GM21390 (cell line): ENCODE measurements around the gene CCDC102A.
"Not testable (repeated sequence)": the region's sequence is repeated elsewhere in the genome, so short reads cannot be mapped to it uniquely, and the experiment has no call there.

Experiments used
- ATAC-seq: cut with Tn5 transposase; IDR thresholded peaks from one replicate; pipeline ENCODE4 v1.9.1; 2021; ENCODE audit not compliant: unreplicated experiment

Gene CCDC102A

DNA sequence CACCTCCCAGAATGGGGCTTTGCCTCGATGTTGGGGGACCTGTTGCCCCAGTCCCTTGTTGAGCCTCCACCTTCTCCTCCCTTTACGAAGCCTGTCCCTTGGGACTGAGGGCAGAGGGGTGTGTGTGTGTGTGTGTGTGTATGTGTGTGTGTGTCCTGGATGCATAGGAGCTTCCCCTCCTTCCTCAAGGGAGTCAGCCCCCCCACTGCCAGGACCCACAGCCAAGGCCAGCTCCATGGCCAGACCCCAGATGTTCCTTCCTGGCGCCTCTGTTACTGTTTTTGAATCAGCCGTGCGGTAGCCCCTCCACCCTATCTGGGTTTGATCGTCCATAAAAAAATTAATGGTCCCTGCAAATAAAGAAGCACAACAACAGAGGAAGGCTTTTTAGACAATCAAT is 32.4 kb downstream of the CCDC102A start:
- ATAC-seq, result no peak

GRCh38 chr16:57503366-57503765 is 33.0 kb downstream of the CCDC102A start:
- ATAC-seq, result no peak

- ATAC-seq, result no peak
Measured at GRCh38 chr16:57502048-57502775, 34.2 kb downstream of the CCDC102A start.

DNA sequence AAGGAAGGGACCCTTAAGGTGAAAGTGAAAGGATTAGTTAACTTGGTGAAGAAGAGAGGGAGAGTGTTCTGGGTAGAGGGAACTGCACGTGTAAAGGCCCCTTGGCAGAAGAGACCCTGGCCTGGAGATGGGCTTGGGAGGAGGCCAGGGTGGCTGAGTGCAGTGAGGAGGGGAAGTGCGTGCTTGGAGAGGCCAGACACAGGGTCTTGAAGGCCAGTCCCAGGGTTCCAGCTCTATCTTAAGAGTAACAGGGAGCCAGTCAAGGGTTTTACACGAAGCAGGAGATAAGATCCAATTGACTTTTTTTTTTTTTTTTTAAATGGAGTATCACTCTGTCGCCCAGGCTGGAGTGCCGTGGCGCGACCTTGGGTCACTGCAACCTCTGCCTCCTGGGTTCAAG is 34.9 kb downstream of the CCDC102A start:
- ATAC-seq, result no peak

DNA sequence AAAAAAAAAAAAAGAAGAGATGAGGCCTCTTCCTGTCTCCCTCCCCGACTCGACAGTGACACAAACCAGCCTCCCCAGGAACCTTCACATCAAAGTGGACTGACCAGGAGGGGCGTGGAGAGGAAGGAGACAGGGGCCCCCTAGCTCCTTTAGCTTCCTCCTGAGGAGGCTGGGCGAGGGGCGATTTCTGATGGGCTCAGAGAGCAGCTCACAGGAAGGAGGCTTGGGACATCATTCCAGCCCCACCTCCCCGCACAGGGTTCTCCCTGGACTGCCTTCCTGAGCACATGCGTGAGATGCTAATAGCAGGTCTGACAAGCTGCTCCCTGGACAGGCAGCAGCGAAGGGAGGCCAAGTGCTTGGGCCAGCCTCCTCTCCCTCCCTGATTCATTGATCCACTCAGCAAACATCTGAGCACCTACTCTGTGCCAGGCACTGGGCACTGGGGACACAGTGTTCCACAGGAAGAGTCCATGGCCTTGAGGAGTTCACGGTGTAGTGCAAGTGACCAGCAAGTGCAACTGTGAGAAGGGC is 35.7 kb downstream of the CCDC102A start:
- no peak for ATAC-seq

DNA sequence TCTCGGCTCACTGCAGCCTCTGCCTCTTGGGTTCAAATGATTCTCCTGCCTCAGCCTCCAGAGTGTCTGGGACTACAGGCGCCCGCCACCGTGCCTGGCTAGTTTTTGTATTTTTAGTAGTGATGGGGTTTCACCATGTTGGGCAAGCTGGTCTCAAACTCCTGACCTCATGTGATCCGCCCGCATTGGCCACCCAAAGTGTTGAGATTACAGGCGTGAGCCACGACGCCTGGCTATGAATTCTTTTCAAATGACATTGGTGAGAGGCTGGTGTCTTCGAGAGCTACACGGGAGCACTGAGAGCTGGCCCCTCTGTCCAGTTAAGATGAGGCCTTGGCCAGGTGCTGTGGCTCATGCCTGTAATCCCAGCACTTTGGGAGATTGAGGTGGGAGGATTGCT is 36.4 kb downstream of the CCDC102A start:
- ATAC-seq, result not testable (repeated sequence)

GRCh38 chr16:57498031-57498430 is 38.3 kb downstream of the CCDC102A start:
- ATAC-seq, result no peak

DNA sequence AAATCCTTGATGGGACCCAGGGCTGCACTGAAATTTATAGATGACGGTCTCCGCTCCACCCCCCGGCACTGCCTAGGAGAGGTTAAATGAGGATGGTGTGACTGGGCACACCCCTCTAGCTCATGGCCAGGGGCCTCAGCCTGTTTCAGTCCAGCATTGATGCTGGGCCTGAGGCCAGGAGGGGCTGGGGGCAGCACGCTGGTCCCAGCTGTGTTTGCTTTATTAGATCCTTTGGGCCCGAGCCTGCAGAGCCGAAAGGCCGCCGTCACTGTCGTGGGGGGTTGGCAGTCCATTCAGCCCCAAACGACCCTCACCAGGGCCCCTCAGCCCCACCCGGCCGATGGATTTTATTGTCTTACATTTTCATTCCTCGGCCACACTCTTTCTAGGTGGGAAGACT is 39.2 kb downstream of the CCDC102A start:
- ATAC-seq, result no peak

DNA sequence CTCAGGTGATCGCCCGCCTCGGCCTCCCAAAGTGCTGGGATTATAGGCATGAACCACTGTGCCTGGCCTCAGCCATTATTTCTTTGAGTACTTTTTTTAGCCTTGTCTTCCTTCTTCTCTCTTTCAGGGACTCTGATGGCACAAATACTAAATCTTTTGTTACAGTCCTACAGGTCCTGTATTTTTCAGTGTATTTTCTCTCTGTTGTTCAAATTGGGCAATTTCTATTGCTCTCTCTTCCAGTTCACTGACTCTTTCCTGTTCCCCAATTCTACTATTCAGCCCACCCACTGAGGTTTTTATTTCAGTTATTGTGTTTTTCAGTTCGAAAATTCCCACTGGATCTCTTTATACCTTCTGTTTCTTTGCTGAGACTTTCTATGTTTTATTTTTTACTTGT is 42.6 kb downstream of the CCDC102A start:
- no peak for ATAC-seq

DNA sequence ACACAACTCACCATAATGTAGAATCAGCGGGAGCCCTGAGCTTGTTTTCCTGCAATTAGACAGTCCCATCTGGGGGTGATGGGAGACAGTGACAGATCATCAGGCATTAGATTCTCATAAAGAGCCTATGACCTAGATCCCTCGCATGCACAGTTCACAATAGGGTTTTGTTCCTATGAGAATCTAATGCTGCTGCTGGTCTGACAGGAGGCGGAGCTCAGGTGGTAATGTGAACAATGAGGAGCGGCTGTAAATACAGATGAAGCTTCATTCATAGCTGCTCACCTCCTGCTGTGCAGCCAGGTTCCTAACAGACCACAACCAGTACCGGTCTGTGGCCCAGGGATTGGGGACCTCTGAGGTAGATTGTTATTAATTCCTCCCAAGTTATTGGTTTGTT is 47.1 kb downstream of the CCDC102A start:
- ATAC-seq, result no peak

DNA sequence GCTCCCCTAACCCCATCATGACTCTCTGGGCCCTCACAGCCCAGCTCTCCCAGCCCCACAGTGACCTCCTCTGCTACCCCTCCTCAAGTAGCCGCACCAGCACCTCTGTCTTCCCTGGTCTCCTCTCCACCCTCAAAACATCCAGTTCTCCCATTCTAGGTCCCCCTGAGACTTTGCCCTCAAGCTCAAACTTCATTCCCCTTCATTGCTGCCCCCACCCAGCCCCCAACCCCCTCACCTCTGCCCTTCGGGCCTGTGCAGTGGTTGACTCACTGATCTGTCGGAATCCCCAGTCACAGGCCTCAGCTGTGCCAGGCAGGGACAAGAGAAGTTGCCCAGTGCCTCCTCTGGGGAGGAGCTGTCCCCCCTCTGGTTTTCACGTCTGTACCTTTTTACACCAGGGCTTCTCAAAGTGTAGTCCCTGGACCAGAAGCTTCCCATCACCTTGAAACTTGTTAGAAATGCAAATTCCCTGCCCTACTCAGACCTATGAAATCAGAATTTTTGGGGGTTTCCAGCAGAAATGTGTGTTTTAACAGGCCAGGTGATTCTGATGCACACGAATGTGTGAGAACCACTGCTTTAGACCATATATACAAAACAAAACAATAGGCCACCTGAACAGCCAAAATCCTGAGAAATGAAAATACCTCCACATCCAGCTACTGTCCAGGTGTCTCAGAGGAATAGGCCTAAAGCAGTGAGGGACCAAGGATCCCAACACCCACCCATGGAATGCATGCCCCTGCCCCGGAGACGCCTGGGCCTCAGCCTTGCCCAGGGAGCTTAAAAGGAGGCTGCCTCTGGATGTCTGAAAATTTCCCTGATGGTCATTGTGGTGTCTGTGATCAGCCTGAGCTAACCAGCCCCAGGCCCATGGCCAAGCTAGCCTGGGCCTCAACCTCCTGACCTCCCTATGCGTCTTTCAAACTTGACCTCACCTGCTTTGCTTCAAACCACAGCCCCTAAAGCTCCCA is 49.2 kb downstream of the CCDC102A start:
- ATAC-seq, result no peak

DNA sequence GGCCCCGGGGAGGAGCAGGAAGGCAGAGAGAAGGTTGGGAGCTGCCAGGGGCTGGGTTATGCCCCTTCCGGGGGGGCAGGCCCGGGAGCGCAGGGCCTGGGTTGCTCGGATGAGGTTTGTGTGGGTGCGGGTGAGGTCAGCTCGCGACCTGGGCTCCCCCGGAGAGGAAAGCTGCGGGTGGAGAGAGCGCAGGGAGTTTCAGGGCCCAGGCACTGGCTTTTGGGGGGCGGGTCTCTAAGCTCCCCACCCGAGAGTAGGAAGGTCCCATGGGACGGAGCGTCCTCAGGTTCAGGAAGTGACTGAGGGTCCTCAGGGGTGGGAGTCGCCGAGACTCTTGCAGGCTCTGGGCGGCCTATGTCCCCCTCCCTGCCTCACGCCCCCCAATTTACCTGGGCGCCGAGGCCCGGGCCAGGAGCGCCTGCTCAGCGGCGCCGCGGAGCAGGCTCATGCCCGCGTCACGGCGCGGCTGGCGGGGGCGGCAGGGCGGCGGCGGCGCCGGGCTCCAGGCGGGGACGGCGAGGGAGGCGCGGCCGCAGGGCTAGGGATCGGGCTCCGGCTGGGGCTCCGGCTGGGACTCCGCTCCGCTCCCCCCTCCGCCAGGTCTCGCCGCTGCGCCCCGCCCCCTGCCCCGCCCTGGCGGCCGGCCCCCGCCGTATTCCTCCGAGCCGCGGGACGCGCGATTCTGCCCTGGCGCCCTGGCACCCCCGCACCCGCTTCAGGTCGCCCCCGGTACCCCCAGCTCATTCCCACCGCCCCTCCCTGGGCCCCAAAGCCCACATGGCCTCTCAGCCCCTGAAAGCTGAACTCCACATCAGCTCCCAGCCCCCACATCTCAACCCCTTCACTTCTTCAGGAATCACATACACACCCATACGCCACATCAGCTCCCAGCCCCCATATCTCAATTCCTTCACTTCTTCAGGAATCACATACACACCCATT is 50.2 kb downstream of the CCDC102A start, which contains the start of gene DOK4:
Gene DOK4 (minus strand): TSS at position 578 of the 942 bp plus-strand sequence. CDS start 6,986 bp downstream, outside the sequence.
- peak; percentile 92 for ATAC-seq

- ATAC-seq, result no peak
Measured at GRCh38 chr16:57485091-57485915, 51.1 kb downstream of the CCDC102A start.

DNA sequence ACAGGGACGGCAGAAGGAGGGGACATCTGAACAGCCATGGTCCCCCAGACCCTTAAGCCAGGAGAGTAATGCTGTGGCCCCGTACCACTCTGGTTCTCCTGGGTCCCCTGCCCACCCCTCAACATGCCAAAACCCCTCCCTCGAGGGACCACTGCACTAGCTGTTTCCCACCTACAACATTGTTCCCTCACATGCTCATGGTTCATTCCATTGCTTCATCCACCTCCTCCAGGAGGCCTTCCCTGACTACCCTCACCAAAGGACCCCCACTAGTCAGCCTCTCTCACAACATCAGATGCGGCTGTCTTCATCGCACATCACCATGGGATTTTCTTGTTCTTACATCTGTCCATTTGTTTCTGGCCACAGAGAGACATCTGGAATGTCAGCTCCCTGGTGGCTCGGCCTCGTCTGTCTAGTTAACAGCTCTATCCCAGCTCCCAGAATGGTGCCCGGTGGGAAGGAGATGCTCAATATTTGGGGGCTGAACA is 51.8 kb downstream of the CCDC102A start:
- ATAC-seq, result no peak

DNA sequence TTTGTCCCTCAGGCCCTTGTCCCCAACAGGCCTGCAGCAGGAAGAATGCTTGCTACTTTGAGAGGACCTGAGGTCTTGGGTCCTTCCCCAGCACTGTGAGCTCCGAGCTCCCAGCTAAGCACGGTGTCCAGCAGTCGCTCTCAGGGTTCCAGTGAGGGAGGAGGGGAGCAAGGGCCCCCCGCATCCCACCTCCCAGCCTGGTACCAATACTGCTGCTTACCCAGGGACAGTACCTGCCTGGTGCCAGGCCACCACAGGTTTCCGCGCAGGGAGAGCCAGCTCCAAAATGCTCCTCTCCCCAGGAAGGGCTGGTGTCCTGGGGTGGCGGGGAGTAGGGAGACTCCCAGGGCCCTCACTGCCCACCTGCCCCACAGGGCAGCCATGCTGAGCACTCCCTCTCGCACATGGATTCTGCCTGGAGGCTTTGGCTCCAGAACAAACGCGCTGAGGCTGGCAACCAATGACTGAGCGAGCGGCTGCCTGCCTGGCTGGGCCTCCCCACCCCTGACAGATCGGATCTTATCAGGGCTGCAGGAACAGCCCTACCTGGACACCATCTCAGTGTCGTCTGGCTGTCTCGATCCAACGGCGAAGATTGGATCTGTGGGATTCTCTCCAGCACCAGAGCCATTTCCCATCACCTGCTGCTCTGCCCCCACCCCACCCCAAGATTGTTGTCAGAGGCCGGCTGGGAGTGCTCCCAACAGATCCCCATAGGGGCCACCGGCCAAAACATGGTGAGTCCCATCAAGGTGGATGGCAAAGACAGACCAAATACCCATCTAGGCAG is 52.5 kb downstream of the CCDC102A start:
- ATAC-seq, result no peak

- no peak for ATAC-seq
Measured at GRCh38 chr16:57482845-57483545, 53.4 kb downstream of the CCDC102A start.

GRCh38 chr16:57481421-57481820 is 55.0 kb downstream of the CCDC102A start:
- ATAC-seq, result no peak

DNA sequence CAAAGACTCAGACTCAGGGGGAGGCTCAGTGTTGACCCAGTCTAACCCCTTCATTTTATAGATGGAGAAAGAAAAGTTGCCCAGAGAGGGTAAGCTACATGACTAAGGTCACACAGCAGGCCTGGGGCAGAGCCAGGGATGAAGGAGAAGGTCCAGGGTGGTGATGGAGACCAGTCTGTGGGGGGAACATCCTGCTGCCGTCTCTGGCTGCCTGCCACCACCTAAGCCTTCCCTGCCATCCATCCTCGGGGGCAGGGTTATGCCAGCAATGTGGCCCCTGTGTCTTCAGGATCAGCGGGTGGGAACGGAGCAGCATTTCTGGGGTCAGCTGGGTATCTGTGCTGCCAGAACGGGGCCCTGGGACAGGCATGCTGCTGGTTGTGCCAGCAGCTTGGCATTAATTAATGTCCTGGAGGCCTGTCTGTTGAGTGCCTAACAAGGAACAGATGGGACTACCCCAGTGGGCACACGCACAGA is 55.6 kb downstream of the CCDC102A start:
- no peak for ATAC-seq
